ENCODE results near the gene OR2M2.

Gene OR2M2, protein sequence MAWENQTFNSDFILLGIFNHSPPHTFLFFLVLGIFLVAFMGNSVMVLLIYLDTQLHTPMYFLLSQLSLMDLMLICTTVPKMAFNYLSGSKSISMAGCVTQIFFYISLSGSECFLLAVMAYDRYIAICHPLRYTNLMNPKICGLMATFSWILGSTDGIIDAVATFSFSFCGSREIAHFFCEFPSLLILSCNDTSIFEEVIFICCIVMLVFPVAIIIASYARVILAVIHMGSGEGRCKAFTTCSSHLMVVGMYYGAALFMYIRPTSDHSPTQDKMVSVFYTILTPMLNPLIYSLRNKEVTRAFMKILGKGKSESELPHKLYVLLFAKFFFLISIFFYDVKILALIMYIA

DNA sequence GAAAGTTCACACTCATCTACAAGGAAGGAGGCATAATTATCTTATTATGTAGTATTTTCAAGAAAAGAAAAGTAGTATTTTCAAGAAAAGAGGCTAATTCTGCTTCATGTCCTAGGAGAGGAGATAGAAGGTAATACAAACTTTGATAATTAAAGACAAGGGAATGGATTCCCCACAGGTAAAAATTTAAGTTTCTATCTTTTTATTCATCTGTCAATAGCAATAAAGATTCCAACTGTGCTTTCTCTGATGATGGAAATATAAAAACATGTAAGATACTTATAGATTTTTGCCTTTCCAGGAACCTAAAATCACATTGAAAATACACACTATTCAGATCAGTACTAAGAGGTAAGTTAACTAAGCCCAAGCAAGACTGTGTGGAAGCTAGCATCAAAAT, at the start of gene OR2M2:
OR2M2 (plus strand) TSS at position 301 of the 400 bp plus-strand sequence. CDS start 5,165 bp downstream, outside the sequence.
- no peak within 1 kb of the TSS for H3K4me3 ChIP-seq
- TF ChIP-seq, protein P1, sequence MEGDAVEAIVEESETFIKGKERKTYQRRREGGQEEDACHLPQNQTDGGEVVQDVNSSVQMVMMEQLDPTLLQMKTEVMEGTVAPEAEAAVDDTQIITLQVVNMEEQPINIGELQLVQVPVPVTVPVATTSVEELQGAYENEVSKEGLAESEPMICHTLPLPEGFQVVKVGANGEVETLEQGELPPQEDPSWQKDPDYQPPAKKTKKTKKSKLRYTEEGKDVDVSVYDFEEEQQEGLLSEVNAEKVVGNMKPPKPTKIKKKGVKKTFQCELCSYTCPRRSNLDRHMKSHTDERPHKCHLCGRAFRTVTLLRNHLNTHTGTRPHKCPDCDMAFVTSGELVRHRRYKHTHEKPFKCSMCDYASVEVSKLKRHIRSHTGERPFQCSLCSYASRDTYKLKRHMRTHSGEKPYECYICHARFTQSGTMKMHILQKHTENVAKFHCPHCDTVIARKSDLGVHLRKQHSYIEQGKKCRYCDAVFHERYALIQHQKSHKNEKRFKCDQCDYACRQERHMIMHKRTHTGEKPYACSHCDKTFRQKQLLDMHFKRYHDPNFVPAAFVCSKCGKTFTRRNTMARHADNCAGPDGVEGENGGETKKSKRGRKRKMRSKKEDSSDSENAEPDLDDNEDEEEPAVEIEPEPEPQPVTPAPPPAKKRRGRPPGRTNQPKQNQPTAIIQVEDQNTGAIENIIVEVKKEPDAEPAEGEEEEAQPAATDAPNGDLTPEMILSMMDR (IDR thresholded peaks at IDR 0.05) = no peak
- DNase-seq (ENCODE audit: low spot score) = no peak
- no peak within 1 kb of the TSS for H3K27ac ChIP-seq

DNA sequence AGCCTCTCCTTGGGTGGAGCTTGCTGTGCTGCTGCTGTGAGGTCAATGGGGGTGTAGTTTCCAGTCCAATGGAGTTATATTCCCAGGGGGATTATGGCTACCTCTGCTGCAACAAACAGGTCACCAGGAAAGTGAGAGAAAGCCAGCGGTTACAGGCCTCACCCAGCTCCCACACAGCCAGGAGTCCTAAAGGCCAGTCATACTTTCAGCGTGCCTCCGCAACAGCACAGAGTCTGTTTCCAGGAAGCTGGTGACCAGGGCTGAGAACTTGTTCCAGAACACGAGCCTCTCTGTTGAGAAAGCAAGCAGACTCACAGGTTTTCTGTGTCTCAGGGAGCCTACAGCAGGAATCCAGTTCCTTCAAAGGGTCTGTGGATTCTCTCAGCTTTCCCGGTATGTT, 47.0 kb upstream of the OR2M2 start:
- H3K27ac ChIP-seq = no peak overlapping the region
- TF ChIP-seq, protein P1 (IDR thresholded peaks at IDR 0.05) = no peak
- no peak overlapping the region for H3K4me3 ChIP-seq
- DNase-seq (ENCODE audit: low spot score) = no peak

DNA sequence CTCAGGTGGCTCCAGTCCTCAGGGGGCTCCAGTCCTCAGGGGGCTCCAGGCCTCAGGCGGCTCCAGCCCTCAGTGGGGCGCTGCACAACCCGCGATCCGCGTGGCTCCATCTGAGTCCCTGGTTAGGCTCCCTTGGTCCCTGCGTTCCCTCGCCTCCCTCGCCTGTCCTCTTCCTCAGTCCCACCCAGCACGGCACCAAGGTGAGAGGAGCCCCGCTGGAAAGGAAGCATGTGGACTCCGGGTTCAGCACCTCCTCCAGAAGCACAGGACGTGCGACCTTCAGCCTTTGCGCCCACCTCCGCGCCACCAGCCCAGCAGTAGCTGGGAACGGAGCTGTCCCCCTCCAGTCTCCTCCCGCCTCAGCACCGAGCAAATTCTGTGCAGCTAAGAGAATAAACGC, 37.8 kb upstream of the OR2M2 start:
- DNase-seq (ENCODE audit: low spot score) = no peak
- Histone ChIP-seq H3K4me3 (no peak overlapping the region), H3K27ac (no peak overlapping the region)
- TF ChIP-seq, protein P1 (IDR thresholded peaks at IDR 0.05) = no peak

DNA sequence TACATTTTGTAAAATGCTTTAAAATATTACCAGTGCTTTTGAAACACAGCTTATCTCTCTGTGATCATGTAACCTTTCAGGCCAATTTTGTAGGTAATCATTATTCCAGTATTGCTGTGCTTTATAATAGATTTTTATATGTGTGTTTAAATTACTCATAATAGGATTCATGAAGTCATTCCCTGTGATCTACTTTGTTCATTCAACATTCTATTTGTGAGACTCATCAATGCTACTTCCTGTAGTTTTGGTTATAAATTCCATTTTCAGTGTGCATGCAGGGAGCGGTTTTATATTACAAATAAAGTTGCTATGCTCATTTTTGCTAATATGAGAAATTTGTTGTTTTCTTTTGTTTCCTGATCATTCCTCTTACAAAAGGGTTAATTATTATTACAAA, 33.8 kb upstream of the OR2M2 start:
- TF ChIP-seq, protein P1 (IDR thresholded peaks at IDR 0.05) = no peak
- Histone ChIP-seq H3K27ac (no peak overlapping the region), H3K4me3 (no peak overlapping the region)
- no peak for DNase-seq (ENCODE audit: low spot score)

DNA sequence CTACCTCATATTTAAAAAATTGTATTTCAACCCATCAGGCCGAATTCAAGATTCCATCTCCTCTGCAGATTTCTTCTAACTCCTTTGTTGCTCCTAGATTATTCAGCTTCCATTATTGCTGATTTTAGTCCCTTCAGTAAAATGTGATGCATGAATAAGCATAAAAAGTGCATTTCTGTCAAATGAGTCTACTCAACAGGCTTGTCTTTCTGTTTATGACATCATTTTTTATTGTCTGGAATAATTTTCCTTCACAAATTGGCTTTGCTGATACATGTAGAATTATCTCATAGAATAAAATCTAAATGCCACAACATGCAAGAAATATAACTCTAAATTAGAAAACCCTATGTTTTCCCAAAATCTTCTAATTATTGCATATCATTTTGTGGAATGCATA, 31.3 kb upstream of the OR2M2 start:
- TF ChIP-seq, protein P1 (IDR thresholded peaks at IDR 0.05) = no peak
- H3K4me3 ChIP-seq = no peak overlapping the region
- DNase-seq (ENCODE audit: low spot score) = no peak
- no peak overlapping the region for H3K27ac ChIP-seq

DNA sequence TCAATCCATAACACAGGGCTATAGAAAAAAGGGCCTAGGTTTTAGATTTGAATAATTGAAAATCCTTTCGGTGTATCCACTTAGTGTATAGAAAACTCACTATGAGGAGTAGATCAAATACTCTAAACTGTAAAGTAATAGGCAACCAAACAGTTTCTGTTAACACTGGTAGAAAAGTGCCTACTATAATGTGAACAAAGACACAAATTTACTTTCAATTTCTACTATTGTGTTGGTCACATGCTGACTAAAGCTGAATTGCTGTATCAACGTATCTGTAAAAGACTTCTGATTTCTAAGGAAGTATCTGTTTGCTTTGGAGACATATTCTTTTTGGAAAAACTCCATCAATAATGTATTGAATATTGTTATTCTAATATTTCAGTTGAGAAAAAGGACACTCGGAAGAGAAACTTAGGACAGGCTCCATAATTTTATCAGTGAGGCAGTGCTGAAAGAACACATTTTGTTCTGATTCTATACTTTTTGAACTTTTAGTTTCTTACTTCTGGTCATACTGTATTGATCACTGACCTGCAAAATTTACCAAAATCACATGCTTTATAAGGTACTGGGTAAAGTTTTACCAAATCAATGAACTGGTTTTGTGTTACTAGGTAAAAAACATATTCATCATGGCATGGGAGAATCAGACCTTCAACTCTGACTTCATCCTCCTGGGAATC, 30.0 kb upstream of the OR2M2 start, which contains the start of gene OR2M5:
OR2M5 (plus strand) TSS at position 636 of the 686 bp plus-strand sequence; CDS start at position 636, 0 bp downstream.
- TF ChIP-seq, protein P1 (IDR thresholded peaks at IDR 0.05) = no peak
- Histone ChIP-seq H3K4me3 (no peak within 1 kb of the TSS), H3K27ac (no peak within 1 kb of the TSS)
- no peak for DNase-seq (ENCODE audit: low spot score)

All from coronary artery (tissue), 2 donors.